Measurements from ENCODE around the gene TMCO4.
A peak's percentile ranks its signal among the peaks of the same experiment; 100 is the strongest.
"Not testable (repeated sequence)": the region's sequence is repeated elsewhere in the genome, so short reads cannot be mapped to it uniquely, and the experiment has no call there.

The TMCO4 gene

GRCh38 chr1:19804831-19805251 lies 5.1 kb upstream of the TMCO4 start:
- peaks cover 14% of the 10 kb centered on the region for H3K4me1 Mint-ChIP-seq
- H3K9me3 Mint-ChIP-seq = no peaks in the 10 kb centered on the region
- CTCF ChIA-PET = interaction anchor here (0.6 kb wide), 1 partner anchor 50 kb away, joined by 4 read pairs; no protein-coding TSS in a partner anchor
- H3K27ac Mint-ChIP-seq = no peak overlapping the region
- DNase-seq = no peak
- H3K36me3 Mint-ChIP-seq = peaks cover 3% of the 10 kb centered on the region
- peaks cover 33% of the 10 kb centered on the region for H3K27me3 Mint-ChIP-seq
- no peak overlapping the region for H3K4me3 Mint-ChIP-seq

DNA sequence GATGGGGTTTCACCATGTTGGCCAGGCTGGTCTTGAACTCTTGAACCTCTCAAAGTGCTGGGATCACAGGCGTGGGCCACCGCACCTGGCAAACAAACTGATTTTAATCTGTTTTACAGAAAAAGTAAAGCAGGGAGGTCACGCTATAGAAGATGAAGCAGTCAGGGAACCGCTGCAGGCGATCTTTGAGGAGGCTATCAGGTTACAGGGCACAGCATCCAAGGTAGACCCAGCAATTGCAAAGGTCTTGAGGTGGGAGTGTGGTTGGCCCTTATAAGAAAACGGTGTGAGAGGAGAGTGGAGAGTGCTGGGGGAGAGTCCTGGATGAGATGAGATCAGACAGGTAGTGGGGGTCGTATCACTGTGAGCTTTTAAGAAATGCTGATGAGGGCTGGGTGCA lies 2.6 kb upstream of the TMCO4 start:
- Mint-ChIP-seq H3K36me3 (peaks cover 3% of the 10 kb centered on the region), H3K4me3 (no peak overlapping the region), H3K9me3 (no peaks in the 10 kb centered on the region), H3K27ac (no peak overlapping the region), H3K4me1 (peaks cover 28% of the 10 kb centered on the region), H3K27me3 (peaks cover 16% of the 10 kb centered on the region)
- DNase-seq = no peak
- CTCF ChIA-PET = interaction anchor here (1.5 kb wide), 1 partner anchor 41 kb away, joined by 4 read pairs; no protein-coding TSS in a partner anchor

DNA sequence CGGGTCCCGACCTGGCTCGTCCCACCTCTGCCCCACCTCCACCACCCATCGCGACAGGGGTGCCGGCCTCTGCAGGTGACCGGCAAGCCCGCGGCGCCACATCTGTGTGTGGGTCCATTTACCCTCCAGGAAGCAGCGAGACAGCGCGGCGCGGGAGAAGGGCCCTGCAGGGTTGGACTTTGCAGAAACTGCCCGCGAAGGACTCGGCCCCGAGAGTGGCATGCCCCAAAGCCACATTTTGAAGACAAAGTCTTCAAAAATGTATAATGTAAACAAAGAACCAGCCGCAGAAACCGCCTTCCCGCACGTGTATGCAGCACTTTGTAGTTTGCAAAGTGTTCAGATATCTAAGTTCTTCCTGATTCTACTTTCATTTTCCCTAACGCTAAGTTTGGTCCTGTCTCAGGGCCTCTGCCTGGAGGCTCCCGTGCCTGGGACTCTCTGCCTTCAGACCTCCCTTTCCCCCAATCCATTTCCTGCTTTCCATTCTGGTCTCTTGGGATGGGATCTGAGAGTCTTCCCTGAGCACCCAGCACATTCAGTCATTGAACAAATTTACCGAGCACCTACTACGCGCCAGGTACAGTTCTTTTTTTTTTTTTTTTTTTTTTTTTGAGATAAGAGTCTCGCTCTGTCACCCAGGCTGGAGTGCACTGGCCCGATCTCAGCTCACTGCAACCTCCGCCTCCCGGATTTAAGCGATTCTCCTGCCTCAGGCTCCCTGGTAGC lies 524 bp upstream of the TMCO4 start:
- Mint-ChIP-seq H3K36me3 (peaks cover 5% of the 10 kb centered on the region), H3K27ac (peak overlapping the region; percentile 91), H3K4me1 (peaks cover 28% of the 10 kb centered on the region), H3K4me3 (peak overlapping the region; percentile 83), H3K9me3 (no peaks in the 10 kb centered on the region), H3K27me3 (peaks cover 14% of the 10 kb centered on the region)
- DNase-seq = peak; percentile 76
- CTCF ChIA-PET = no interaction called here

DNA sequence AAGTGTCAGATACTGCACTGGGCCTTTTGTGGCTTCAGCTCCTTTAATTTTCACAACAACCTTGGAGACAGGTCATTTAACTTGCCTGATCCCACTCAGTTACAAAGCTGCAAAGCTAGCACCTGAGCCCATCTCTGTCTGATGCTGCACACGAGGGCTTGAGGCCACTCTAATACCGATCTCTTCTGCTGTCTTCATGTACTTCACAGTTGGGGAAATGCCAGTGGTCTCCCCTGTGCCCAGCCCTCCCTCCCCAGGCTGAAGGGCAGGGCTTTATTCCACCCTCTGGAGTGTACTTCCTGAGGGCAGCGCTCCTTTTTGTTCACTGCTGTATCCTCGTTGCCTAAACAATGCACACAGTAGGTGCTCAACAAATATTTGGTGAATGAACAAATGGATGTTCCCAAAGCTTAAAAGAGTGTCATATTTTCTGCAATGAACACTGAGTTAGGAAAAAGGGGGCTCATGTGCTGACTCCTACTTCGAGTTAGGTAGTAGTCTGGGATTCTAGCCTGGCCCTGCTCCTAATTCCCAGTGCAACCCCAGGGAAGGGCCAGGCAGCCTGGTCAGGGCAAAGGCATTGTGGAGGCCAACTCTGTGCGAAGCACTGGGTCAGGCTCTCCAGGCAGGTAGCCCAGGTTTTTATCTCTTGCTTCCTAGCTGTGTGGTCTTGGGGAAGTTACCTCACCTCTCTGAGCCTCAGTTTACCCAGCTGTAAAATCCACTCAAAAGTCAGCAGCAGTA lies 1.1 kb downstream of the TMCO4 start:
- CTCF ChIA-PET = interaction anchor here (0.6 to 0.7 kb wide), 2 partner anchors 14 to 621 kb away, joined by 3 read pairs; no protein-coding TSS in a partner anchor
- Mint-ChIP-seq H3K4me1 (peaks cover 36% of the 10 kb centered on the region), H3K9me3 (no peaks in the 10 kb centered on the region), H3K4me3 (peak overlapping the region; percentile 80), H3K27ac (peak overlapping the region; percentile 83), H3K36me3 (peaks cover 14% of the 10 kb centered on the region), H3K27me3 (peaks cover 8% of the 10 kb centered on the region)
- DNase-seq = no peak

GRCh38 chr1:19797827-19798226 lies 1.9 kb downstream of the TMCO4 start:
- Mint-ChIP-seq H3K27ac (peak overlapping the region; percentile 62), H3K4me3 (peak overlapping the region; percentile 5), H3K36me3 (peaks cover 18% of the 10 kb centered on the region), H3K4me1 (peaks cover 36% of the 10 kb centered on the region), H3K9me3 (no peaks in the 10 kb centered on the region), H3K27me3 (peaks cover 8% of the 10 kb centered on the region)
- CTCF ChIA-PET = interaction anchor here (0.6 kb wide), 1 partner anchor 620 kb away, joined by 3 read pairs; no protein-coding TSS in a partner anchor
- DNase-seq = no peak

GRCh38 chr1:19794583-19794982 lies 5.1 kb downstream of the TMCO4 start:
- H3K36me3 Mint-ChIP-seq = peaks cover 28% of the 10 kb centered on the region
- no peaks in the 10 kb centered on the region for H3K9me3 Mint-ChIP-seq
- no peak overlapping the region for H3K27ac Mint-ChIP-seq
- peaks cover 30% of the 10 kb centered on the region for H3K4me1 Mint-ChIP-seq
- CTCF ChIA-PET = no interaction called here
- H3K27me3 Mint-ChIP-seq = no peaks in the 10 kb centered on the region
- no peak overlapping the region for H3K4me3 Mint-ChIP-seq
- DNase-seq = no peak

GRCh38 chr1:19793360-19794046 lies 6.2 kb downstream of the TMCO4 start:
- Mint-ChIP-seq H3K4me1 (peaks cover 23% of the 10 kb centered on the region), H3K4me3 (no peak overlapping the region), H3K27ac (no peak overlapping the region), H3K9me3 (no peaks in the 10 kb centered on the region), H3K36me3 (peaks cover 28% of the 10 kb centered on the region), H3K27me3 (no peaks in the 10 kb centered on the region)
- no peak for DNase-seq
- CTCF ChIA-PET = no interaction called here

- no peaks in the 10 kb centered on the region for H3K27me3 Mint-ChIP-seq
- CTCF ChIA-PET = no interaction called here
- H3K27ac Mint-ChIP-seq = no peak overlapping the region
- H3K4me3 Mint-ChIP-seq = no peak overlapping the region
- DNase-seq = no peak
- H3K36me3 Mint-ChIP-seq = peaks cover 28% of the 10 kb centered on the region
- no peaks in the 10 kb centered on the region for H3K9me3 Mint-ChIP-seq
- H3K4me1 Mint-ChIP-seq = peaks cover 17% of the 10 kb centered on the region
Measured at GRCh38 chr1:19792237-19793002, 7.3 kb downstream of the TMCO4 start.

DNA sequence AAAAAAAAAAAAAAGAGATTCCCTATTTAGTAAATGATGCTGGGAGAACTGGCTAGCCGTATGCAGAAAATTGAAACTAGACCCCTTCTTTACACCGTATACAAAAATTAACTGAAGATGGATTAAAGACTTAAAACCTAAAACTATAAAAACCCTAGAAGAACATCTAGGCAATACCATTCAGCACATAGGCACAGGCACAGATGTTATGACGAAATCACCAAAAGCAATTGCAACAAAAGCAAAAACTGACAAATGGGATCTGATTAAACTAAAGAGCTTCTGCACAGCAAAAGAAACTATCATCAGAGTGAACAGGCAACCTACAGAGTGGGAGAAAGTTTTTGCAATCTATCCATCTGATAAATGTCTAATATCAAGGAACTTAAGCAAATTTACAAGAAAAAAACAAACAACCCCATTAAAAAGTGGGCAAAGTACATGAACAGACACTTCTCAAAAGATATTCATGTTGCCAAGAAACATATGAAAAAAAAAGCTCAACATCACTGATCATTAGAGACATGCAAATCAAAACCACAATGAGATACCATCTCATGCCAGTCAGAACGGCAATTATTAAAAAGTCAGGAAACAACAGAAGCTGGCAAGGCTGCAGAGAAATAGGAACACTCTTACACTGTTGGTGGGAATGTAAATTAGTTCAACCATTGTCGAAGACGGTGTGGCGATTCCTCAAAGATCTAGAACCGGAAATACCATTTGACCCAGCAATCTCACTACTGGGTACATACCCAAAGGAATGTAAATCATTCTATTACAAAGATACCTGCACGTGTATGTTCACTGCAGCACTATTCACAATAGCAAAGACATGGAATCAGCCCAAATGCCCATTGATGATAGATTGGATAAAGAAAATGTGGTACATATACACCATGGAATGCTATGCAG lies 9.4 kb downstream of the TMCO4 start:
- not testable (repeated sequence) for H3K4me3 Mint-ChIP-seq, H3K27ac Mint-ChIP-seq, DNase-seq, H3K9me3 Mint-ChIP-seq, H3K27me3 Mint-ChIP-seq
- H3K36me3 Mint-ChIP-seq = peaks cover 25% of the 10 kb centered on the region
- CTCF ChIA-PET = interaction anchor here (0.9 kb wide), 1 partner anchor 19 kb away, joined by 3 read pairs; no protein-coding TSS in a partner anchor
- peaks cover 17% of the 10 kb centered on the region for H3K4me1 Mint-ChIP-seq

DNA sequence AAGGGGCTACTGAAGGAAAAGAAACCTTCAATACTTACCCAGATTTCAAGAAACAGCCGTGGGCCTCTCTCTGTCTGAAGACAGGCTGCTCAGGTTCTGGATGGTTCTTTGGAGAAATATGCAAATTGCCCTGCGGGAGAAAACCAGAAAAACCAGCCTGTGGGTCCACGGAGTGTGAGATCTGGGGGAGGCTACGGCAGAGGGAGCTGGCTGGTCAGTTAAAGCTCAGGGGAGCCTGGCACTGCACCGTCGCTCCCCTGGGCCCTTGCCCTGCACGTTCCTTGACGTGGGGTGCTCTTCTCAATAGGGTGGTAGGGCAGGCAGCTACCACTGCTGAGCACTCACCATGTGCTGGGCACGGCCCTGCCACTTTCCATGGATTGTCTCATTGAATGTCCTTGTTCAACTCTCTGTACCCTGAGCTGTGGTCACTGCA lies 12.7 kb downstream of the TMCO4 start:
- Mint-ChIP-seq H3K4me3 (no peak overlapping the region), H3K36me3 (peaks cover 15% of the 10 kb centered on the region), H3K27ac (no peak overlapping the region), H3K9me3 (no peaks in the 10 kb centered on the region), H3K27me3 (no peaks in the 10 kb centered on the region), H3K4me1 (peaks cover 8% of the 10 kb centered on the region)
- CTCF ChIA-PET = interaction anchor here (1.2 kb wide), 1 partner anchor 25 kb away, joined by 3 read pairs; no protein-coding TSS in a partner anchor
- no peak for DNase-seq

GRCh38 chr1:19785660-19786059 lies 14.1 kb downstream of the TMCO4 start:
- Mint-ChIP-seq H3K4me1 (peaks cover 6% of the 10 kb centered on the region), H3K4me3 (no peak overlapping the region), H3K9me3 (no peaks in the 10 kb centered on the region), H3K27ac (no peak overlapping the region), H3K36me3 (peaks cover 8% of the 10 kb centered on the region), H3K27me3 (no peaks in the 10 kb centered on the region)
- DNase-seq = no peak
- CTCF ChIA-PET = interaction anchor here (2.1 kb wide), 1 partner anchor 25 kb away, joined by 6 read pairs; no protein-coding TSS in a partner anchor

- Mint-ChIP-seq H3K27me3 (no peaks in the 10 kb centered on the region), H3K27ac (no peak overlapping the region), H3K36me3 (peaks cover 27% of the 10 kb centered on the region), H3K4me3 (no peak overlapping the region), H3K4me1 (no peaks in the 10 kb centered on the region), H3K9me3 (no peaks in the 10 kb centered on the region)
- CTCF ChIA-PET = no interaction called here
- no peak for DNase-seq
Measured at GRCh38 chr1:19780267-19780877, 19.3 kb downstream of the TMCO4 start.

Measured in activated naive CD4-positive, alpha-beta T cell treated with anti-CD3 and anti-CD28 coated beads, Interleukin-2, amount 10 ng/mL, durations not matched to agents 7 days and 5 days (primary cell).